HS-5 (cell line): Measurements from ENCODE around the gene SMIM29.
"Not testable (repeated sequence)": the region's sequence is repeated elsewhere in the genome, so short reads cannot be mapped to it uniquely, and the experiment has no call there.

Experiments used
- DNase-seq: peaks from one replicate; pipeline ENCODE4 v3.0.0-alpha.2; 2012; ENCODE audit warnings: low read depth

Gene SMIM29

DNA sequence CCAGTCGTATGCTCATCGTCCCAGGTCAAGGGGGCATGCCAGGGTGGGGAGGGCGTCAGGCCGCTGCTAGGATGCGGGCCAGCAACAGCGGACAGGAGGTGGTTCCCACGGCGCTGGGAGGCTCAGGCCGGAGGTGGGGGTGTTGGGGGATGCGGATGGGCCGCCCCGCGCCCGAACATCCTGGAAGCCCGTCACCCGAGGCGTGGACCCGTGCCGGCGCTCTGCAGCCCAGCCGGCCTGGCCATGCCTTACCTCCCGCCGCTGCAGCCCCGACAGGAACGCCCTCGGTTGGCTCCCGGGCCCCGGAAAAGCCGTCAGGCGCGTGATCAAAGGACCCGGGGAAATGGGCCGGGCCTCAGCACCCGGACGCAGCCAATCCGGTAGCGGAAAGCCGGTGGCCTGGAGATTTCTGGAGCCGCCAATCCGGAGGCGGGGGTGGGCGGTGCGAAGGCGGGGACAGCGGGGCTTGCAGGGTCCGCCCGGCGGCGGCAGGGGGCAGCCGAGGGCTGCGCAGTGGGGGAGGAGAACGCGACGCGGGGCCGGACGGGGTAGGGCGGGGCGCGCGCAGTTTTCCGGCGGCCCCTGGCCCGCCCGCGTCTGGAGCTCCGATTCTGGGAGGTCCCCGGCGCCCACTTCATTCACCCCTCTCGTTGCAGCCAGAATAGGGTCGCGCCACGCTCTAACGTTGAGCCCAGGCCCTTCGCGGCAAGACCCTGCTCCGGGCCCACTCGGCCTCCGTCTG lies at the start of gene SMIM29:
Gene SMIM29 (minus strand): TSS at position 280 of the 742 bp plus-strand sequence. CDS start 1,215 bp downstream, outside the sequence.
- DNase-seq, result peak; percentile 80

DNA sequence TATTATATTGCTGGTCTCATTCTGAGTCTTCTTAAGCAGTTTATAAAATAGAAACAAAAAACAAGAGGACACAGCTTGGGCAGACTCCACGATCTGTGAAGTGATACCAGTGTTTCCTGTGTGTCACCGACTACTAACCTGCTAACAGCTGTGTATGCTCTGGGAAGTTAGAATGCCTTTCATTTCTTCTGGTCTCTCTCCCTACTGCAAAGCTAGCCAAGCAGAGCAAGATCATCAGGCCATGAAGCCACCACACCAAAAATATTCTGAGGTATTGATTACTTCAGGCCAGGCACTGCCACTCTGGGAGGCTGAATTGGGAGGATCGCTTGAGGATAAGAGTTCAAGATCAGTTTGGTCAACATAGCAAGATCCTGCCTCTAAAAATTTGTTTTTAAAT lies 46.9 kb upstream of the SMIM29 start:
- no peak for DNase-seq

DNA sequence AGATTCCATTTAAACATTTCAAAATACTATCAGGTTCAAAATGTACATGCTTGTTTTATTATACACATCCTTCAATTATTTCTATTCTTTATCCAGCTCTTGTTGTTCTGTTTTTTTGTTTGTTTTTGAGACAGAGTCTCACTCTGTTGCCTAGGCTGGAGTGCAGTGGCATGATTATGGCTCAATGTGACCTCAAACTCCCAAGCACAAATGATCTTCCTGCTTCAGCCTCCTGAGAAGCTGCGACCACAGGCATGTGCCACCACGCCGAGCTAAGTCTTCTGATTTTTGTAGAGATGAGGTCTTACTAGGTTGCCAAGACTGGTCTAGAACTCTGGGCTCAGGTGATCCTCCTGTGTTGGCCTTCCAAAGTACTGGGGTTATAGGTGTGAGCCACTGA lies 44.1 kb upstream of the SMIM29 start:
- DNase-seq, result no peak

- DNase-seq, result no peak
These were observed 40.3 kb upstream of the SMIM29 start for GRCh38 chr6:34289137-34289536.

GRCh38 chr6:34288581-34288980 lies 39.8 kb upstream of the SMIM29 start:
- DNase-seq, result no peak

- no peak for DNase-seq
These were observed 36.8 kb upstream of the SMIM29 start for GRCh38 chr6:34285448-34286164.

DNA sequence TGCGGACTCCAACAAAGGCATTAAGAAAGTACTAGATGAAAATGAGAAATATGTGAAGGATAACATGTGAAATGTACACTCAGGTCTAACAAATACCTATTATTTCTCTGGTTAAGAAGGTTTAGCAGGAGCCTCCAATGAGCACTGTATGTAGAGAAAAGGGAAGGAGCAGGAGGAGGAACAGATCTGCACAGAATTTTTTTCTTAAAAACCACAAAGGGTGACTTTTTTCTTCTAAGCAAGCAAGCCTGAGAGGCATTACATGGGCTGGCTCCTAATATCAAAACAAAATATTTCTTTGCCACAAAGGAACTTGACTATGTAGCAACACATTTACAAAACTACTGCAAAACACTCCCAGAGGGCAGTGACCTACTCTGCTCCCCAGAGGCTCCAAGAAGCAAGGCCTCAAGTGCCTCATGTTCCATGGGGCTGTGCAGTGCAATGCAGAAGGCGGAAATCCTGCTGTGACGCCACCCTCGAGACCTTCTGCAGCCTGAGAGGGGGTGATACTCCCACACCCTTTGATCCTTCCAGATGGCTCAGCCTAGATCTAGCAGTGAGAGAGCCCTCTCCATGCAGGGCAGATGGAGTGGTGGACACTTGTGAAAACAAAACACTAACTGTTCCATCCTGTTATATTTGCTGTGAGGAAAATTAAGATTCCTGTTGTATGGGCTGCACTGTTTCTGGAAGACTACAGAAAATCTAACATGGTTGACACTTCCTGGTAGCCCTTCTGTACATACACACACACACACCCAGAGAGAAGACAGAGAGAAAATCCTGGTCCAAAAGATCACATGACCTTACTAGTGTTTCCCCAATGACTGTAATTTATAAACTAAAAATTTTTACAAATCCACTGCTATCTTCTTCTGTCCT lies 36.0 kb upstream of the SMIM29 start:
- no peak for DNase-seq

GRCh38 chr6:34281702-34282334 lies 33.0 kb upstream of the SMIM29 start:
- DNase-seq, result no peak

DNA sequence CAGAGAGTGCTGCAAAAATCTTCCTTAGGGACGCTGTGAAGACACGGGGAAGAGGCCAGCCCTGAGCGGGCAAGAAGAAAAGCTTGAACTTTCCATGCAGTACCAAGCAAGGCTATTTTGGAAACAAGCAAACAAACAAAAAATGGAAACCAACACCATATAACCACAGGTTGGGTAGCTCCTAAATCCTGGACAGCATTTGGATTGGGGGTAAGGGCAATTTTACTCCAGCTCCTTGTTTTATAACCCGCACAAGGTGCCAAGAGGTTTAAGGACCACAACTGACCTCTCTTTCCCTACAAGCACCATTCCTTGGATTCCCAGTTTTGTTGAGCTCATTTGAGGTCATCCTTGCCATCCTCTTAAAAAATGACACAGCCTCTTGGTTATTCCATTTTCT lies 31.4 kb upstream of the SMIM29 start:
- no peak for DNase-seq

- DNase-seq, result no peak
These were observed 30.0 kb upstream of the SMIM29 start for GRCh38 chr6:34278833-34279232.

GRCh38 chr6:34277763-34278112 lies 28.9 kb upstream of the SMIM29 start:
- DNase-seq, result no peak

GRCh38 chr6:34276881-34277762 lies 28.3 kb upstream of the SMIM29 start:
- no peak for DNase-seq

DNA sequence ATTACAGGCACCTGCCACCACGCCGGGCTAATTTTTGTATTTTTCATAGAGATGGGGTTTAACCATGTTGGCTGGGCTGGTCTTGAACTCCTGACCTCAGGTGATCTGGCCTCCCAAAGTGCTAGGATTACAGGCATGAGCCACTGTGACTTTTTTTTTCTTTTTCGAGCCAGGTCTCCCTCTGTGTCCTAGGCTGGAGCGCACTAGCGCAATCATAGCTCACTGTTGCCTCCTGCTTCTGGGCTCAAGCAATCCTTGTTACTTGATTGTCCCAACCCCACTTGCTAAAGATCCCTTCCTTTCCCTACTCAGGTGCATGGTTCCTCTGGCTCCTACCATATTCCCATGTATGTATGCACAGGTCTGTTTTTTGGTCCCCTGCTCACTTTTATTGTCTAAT lies 27.4 kb upstream of the SMIM29 start:
- no peak for DNase-seq

DNA sequence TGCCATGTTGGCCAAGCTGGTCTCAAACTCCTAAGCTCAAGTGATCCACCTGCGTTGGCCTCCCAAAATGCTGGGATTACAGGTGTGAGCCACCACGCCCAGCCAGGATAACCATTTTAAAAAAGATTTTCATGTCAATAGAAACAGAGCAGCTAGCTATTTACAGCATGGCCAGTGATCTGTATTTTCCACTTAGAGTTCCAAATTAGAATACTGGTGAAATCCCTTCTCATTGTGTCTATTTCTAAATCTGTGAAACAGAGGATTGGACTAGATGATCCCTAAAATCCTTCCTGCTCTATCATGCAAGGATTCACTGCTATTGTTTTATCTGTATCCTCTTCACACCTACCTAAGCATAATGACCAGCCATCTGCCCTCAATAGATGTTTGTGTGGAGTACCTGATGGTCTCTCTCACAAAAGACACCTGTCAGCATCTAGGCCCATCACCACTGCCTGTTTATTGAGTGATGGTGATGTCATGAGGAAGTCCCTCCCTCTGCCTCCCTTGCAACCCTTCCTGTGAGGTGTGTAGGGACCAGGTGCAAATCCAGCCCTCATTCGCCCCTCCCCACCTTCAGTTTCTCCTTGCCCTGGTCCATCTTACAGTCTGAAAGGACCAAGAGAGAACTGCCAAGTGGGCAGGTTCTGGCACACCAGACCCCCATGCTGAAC lies 26.5 kb upstream of the SMIM29 start:
- DNase-seq, result no peak

GRCh38 chr6:34274129-34274528 lies 25.3 kb upstream of the SMIM29 start:
- no peak for DNase-seq

GRCh38 chr6:34273242-34273805 lies 24.5 kb upstream of the SMIM29 start:
- no peak for DNase-seq

GRCh38 chr6:34272013-34272926 lies 23.5 kb upstream of the SMIM29 start:
- DNase-seq, result no peak

GRCh38 chr6:34269658-34270341 lies 21.0 kb upstream of the SMIM29 start:
- not testable (repeated sequence) for DNase-seq

- not testable (repeated sequence) for DNase-seq
These were observed 20.3 kb upstream of the SMIM29 start for GRCh38 chr6:34269132-34269531.
